Measurements from ENCODE around the gene SNX3.

Gene SNX3

GRCh38 chr6:108180776-108181175 lies 80.1 kb downstream of the SNX3 start:
- WGBS, 2 experiments (ENCODE audit: insufficient coverage in 2 of 2), result 84 to 89% methylated on average over 4 to 5 of the region's 6 CpGs
- Histone ChIP-seq H3K4me3 (ENCODE audit: extremely low read depth, insufficient read depth, low read length, poor library complexity, severe bottlenecking) (no peak overlapping the region), H3K36me3 (ENCODE audit: control insufficient read depth, insufficient read depth, low read length) (no peaks in the 10 kb centered on the region), H3K4me1 (ENCODE audit: control insufficient read depth, insufficient read depth, low read length, poor library complexity, severe bottlenecking) (no peaks in the 10 kb centered on the region), H3K27ac (ENCODE audit: low read depth, low read length, severe bottlenecking) (no peak overlapping the region), H3K9me3 (ENCODE audit: control insufficient read depth, low read length) (no peaks in the 10 kb centered on the region)

DNA sequence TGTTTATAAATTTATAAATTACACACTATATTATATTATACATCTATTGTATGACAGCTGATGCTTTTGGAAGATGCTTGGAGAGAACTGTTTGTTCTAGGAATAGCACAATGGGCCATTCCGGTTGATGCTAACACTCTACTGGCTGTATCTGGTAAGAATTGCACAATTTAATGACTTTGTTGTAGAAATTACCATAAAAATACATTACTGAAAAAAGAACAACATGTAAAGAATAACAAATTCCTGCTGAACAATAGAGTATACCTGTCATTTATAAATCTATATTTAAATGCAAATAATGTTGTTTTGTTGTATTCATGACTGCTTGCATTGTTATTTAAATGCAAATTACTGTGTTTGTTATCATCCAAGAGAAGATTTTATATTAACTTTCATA lies 80.6 kb downstream of the SNX3 start:
- no CpG with 5 or more reads among the region's 1 CpG for WGBS, 2 experiments (ENCODE audit: insufficient coverage in 2 of 2)
- Histone ChIP-seq H3K27ac (ENCODE audit: low read depth, low read length, severe bottlenecking) (no peak overlapping the region), H3K4me3 (ENCODE audit: extremely low read depth, insufficient read depth, low read length, poor library complexity, severe bottlenecking) (no peak overlapping the region), H3K36me3 (ENCODE audit: control insufficient read depth, insufficient read depth, low read length) (no peaks in the 10 kb centered on the region), H3K4me1 (ENCODE audit: control insufficient read depth, insufficient read depth, low read length, poor library complexity, severe bottlenecking) (no peaks in the 10 kb centered on the region), H3K9me3 (ENCODE audit: control insufficient read depth, low read length) (no peaks in the 10 kb centered on the region)

DNA sequence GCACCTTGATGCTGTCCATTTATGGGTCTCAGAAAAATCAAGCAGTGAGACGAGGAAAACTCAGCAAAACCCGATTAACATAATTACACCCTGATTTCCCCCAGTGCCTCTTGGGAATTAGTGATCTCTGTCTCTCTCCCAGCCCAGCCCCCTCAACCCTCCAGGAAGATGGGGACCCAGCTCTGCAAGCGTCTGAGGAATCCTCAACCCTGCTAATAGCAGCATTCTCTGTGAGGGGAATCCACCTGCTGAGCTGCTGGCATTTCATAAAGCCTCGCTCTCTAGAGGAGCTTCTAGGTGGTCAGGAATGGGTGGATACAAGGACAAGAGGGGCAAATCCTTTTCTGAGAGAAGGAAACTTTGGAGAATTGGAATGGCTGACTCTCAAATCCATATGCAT lies 81.1 kb downstream of the SNX3 start:
- WGBS, 2 experiments (ENCODE audit: insufficient coverage in 2 of 2), result 7 to 14% methylated on average over 3 to 4 of the region's 4 CpGs
- Histone ChIP-seq H3K4me3 (ENCODE audit: extremely low read depth, insufficient read depth, low read length, poor library complexity, severe bottlenecking) (no peak overlapping the region), H3K9me3 (ENCODE audit: control insufficient read depth, low read length) (no peaks in the 10 kb centered on the region), H3K36me3 (ENCODE audit: control insufficient read depth, insufficient read depth, low read length) (no peaks in the 10 kb centered on the region), H3K4me1 (ENCODE audit: control insufficient read depth, insufficient read depth, low read length, poor library complexity, severe bottlenecking) (no peaks in the 10 kb centered on the region), H3K27ac (ENCODE audit: low read depth, low read length, severe bottlenecking) (no peak overlapping the region)

- H3K36me3 ChIP-seq (ENCODE audit: control insufficient read depth, insufficient read depth, low read length), result no peaks in the 10 kb centered on the region
- H3K4me3 ChIP-seq (ENCODE audit: extremely low read depth, insufficient read depth, low read length, poor library complexity, severe bottlenecking), result peak overlapping the region; percentile 0
- H3K4me1 ChIP-seq (ENCODE audit: control insufficient read depth, insufficient read depth, low read length, poor library complexity, severe bottlenecking), result peaks cover 4% of the 10 kb centered on the region
- H3K9me3 ChIP-seq (ENCODE audit: control insufficient read depth, low read length), result no peaks in the 10 kb centered on the region
- H3K27ac ChIP-seq (ENCODE audit: low read depth, low read length, severe bottlenecking), result no peak overlapping the region
- WGBS, 2 experiments (ENCODE audit: insufficient coverage in 2 of 2), result 6 to 10% methylated on average over 39 to 44 of the region's 46 CpGs
Measured at GRCh38 chr6:108176281-108177089, 84.4 kb downstream of the SNX3 start.

DNA sequence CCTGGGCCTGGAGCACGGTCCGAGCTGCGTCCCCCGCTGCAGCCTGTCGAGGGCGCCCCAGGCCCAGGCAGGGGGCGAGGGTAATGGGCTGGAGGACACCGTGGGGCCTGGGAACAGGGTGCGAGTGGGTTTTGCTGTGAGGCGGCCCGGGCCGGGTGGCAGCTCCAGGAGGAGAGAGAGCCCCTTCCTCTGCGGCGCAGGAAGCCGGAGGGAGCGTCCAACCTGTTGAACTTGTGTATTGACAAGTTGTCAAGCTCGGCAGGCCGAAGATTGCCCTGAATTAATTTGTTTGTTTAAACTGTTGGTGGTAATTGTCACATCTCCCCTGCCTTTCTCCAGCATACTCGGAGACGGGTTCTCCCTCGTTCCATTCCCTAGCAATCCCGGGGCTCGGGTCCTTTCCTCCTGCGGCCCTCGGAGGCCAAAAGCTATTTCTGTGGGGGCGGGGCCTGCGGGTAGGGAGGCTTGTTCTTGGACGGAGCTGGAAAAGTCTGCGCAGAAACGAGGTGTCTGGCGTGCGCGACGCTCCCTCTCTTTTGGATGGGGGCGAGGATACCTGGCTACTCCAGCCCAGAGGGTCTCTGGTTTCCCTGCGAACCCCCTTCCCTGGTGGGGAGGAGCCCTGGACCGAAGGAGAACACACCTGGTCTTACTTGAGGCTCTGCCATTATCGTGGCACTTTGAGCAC lies 85.1 kb downstream of the SNX3 start:
- Histone ChIP-seq H3K36me3 (ENCODE audit: control insufficient read depth, insufficient read depth, low read length) (no peaks in the 10 kb centered on the region), H3K4me3 (ENCODE audit: extremely low read depth, insufficient read depth, low read length, poor library complexity, severe bottlenecking) (no peak overlapping the region), H3K4me1 (ENCODE audit: control insufficient read depth, insufficient read depth, low read length, poor library complexity, severe bottlenecking) (peaks cover 4% of the 10 kb centered on the region), H3K9me3 (ENCODE audit: control insufficient read depth, low read length) (no peaks in the 10 kb centered on the region), H3K27ac (ENCODE audit: low read depth, low read length, severe bottlenecking) (no peak overlapping the region)
- 1 to 3% methylated on average over 12 to 28 of the region's 38 CpGs for WGBS, 2 experiments (ENCODE audit: insufficient coverage in 2 of 2)

DNA sequence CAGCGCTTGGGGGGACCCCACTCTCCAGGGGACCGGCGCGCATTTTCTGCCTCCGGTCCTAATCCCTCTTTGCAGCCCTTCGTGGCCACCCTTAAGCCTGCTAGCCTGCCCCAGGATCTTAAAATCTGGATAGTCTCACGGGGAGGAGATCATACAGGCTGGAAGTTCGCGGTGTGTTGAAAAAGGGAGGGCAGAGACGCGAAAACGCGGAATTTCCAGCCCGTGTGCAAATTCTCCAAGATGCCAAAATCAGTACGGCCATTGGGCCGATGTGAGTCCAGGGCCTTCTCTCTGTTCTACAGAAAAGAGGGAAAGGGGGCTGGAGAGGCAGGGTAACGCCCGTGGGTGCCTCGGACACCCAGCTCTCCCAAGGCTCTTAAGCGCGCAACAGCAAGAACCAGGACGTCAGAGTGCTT lies 85.7 kb downstream of the SNX3 start:
- WGBS, 2 experiments (ENCODE audit: insufficient coverage in 2 of 2), result 8 to 12% methylated on average over 17 to 22 of the region's 22 CpGs
- Histone ChIP-seq H3K27ac (ENCODE audit: low read depth, low read length, severe bottlenecking) (no peak overlapping the region), H3K4me3 (ENCODE audit: extremely low read depth, insufficient read depth, low read length, poor library complexity, severe bottlenecking) (no peak overlapping the region), H3K9me3 (ENCODE audit: control insufficient read depth, low read length) (no peaks in the 10 kb centered on the region), H3K36me3 (ENCODE audit: control insufficient read depth, insufficient read depth, low read length) (no peaks in the 10 kb centered on the region), H3K4me1 (ENCODE audit: control insufficient read depth, insufficient read depth, low read length, poor library complexity, severe bottlenecking) (peaks cover 4% of the 10 kb centered on the region)

DNA sequence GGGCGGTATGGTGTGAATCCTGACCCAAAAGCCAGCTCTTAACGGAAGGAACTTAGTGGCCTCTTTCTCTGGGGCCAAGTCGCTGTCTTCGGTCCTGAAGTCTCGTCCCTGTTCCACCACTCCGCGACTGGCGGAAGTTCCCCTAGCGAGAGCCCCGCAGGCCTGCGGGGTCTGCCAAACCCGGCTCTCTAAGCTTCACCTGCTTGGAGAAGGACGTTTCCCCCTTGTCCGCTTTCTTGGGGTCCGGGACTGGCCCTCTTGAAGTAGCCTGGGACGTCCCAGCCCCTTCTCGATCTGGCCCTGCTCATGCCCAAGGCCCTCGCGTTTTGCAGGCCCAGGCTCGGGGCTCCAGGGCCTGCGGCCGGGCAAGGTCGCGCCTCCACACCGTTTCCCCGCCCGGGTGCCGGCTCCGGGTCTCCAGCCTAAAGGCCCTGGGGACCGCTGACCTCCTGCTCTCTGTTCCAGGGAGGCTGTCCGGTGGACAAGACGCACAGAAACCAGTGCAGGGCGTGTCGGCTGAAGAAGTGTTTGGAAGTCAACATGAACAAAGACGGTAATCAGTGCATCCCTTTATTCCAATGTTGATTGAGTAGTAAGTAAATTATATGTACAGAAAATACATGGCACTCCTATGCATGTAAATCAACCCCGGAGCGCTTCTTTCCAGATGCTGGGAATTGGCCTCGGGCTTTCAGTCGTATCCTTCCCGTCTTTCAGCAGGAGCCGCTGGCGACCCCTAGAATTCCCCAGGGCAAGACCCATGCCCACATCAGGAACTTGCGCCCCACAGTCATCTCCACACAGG lies 86.3 kb downstream of the SNX3 start:
- peaks cover 4% of the 10 kb centered on the region for H3K4me1 ChIP-seq (ENCODE audit: control insufficient read depth, insufficient read depth, low read length, poor library complexity, severe bottlenecking)
- H3K9me3 ChIP-seq (ENCODE audit: control insufficient read depth, low read length), result no peaks in the 10 kb centered on the region
- H3K4me3 ChIP-seq (ENCODE audit: extremely low read depth, insufficient read depth, low read length, poor library complexity, severe bottlenecking), result no peak overlapping the region
- H3K36me3 ChIP-seq (ENCODE audit: control insufficient read depth, insufficient read depth, low read length), result no peaks in the 10 kb centered on the region
- WGBS, 2 experiments (ENCODE audit: insufficient coverage in 2 of 2), result 8 to 10% methylated on average over 37 to 42 of the region's 43 CpGs
- H3K27ac ChIP-seq (ENCODE audit: low read depth, low read length, severe bottlenecking), result no peak overlapping the region

- H3K9me3 ChIP-seq (ENCODE audit: control insufficient read depth, low read length), result no peaks in the 10 kb centered on the region
- 18% methylated on average over 2 of the region's 3 CpGs; no CpG with 5 or more reads in 1 of the 2 experiments for WGBS, 2 experiments (ENCODE audit: insufficient coverage in 2 of 2)
- no peak overlapping the region for H3K27ac ChIP-seq (ENCODE audit: low read depth, low read length, severe bottlenecking)
- peaks cover 17% of the 10 kb centered on the region for H3K4me1 ChIP-seq (ENCODE audit: control insufficient read depth, insufficient read depth, low read length, poor library complexity, severe bottlenecking)
- H3K36me3 ChIP-seq (ENCODE audit: control insufficient read depth, insufficient read depth, low read length), result no peaks in the 10 kb centered on the region
- H3K4me3 ChIP-seq (ENCODE audit: extremely low read depth, insufficient read depth, low read length, poor library complexity, severe bottlenecking), result no peak overlapping the region
Measured at GRCh38 chr6:108171918-108172516, 88.8 kb downstream of the SNX3 start.

DNA sequence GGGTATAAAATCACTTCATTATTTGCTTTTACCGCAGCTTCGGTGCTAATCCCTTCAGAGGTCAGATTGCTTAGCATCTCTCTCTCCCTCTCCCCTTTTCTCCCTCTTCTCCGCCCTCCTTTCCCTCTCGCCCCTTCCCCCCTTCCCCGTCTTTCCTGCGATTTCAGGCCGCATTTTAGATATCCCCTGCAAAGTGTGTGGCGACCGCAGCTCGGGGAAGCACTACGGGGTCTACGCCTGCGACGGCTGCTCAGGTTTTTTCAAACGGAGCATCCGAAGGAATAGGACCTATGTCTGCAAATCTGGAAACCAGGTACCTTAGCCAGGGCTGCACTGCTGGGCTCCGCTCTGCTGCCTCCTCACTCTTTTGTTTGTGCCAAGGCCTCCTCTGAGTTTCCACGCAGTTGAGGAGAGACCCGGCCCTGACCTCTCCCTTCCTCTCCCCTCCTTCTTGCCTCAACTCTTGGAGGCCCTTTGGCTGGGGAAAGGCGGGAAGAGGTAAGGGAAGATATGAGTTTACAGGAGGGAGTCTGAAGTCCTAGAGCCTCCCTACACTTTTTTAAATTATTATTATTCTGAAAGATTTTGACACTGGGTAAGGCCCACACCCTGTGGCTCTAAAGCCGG lies 89.4 kb downstream of the SNX3 start:
- Histone ChIP-seq H3K4me1 (ENCODE audit: control insufficient read depth, insufficient read depth, low read length, poor library complexity, severe bottlenecking) (peaks cover 21% of the 10 kb centered on the region), H3K9me3 (ENCODE audit: control insufficient read depth, low read length) (no peaks in the 10 kb centered on the region), H3K36me3 (ENCODE audit: control insufficient read depth, insufficient read depth, low read length) (no peaks in the 10 kb centered on the region), H3K4me3 (ENCODE audit: extremely low read depth, insufficient read depth, low read length, poor library complexity, severe bottlenecking) (no peak overlapping the region), H3K27ac (ENCODE audit: low read depth, low read length, severe bottlenecking) (no peak overlapping the region)
- WGBS, 2 experiments (ENCODE audit: insufficient coverage in 2 of 2), result 1 to 3% methylated on average over 17 of the region's 21 CpGs

All from mesodermal cell (in vitro differentiated cells).